Mesendoderm (in vitro differentiated cells): ENCODE results near the gene BDKRB2.

Experiments
- DNase-seq: peaks from one replicate; pipeline ENCODE4 v3.0.0; 2013
- H2AK5ac ChIP-seq: 2 replicates; pipeline ENCODE4 v1.6.1; 2013; ENCODE audit warnings: low read length, inconsistent platforms
- H2BK120ac ChIP-seq: 2 replicates; pipeline ENCODE4 v1.6.1; 2013; ENCODE audit warnings: low read depth, mild to moderate bottlenecking, low read length, moderate library complexity, mixed read lengths
- H2BK15ac ChIP-seq: replicated peaks from 2 replicates; pipeline ENCODE4 v1.6.1; 2013; ENCODE audit warnings: low read depth, mild to moderate bottlenecking, moderate library complexity
- H2BK5ac ChIP-seq: 2 replicates; pipeline ENCODE4 v1.6.1; 2013; ENCODE audit warnings: low read length, inconsistent platforms
- H3K18ac ChIP-seq: 2 replicates; pipeline ENCODE4 v1.6.1; 2013; ENCODE audit warnings: mild to moderate bottlenecking, low read length, mixed read lengths
- H3K23ac ChIP-seq: one replicate; pipeline ENCODE4 v1.6.1; 2013; ENCODE audit warnings: low read length
- H3K27ac ChIP-seq: 2 replicates; pipeline ENCODE4 v1.5.1; 2013; ENCODE audit warnings: low read depth, mild to moderate bottlenecking, inconsistent platforms, low read length, moderate library complexity
- H3K27me3 ChIP-seq: 2 replicates; pipeline ENCODE4 v1.6.1; 2013; ENCODE audit warnings: low read length, control low read depth, mild to moderate bottlenecking, inconsistent platforms; ENCODE audit not compliant: insufficient read depth, poor library complexity
- H3K36me3 ChIP-seq: 2 replicates; pipeline ENCODE4 v1.6.1; 2013; ENCODE audit warnings: low read length, inconsistent platforms; ENCODE audit not compliant: control insufficient read depth, insufficient read depth
- H3K4ac ChIP-seq: one replicate; pipeline ENCODE4 v1.6.1; 2013; ENCODE audit warnings: low read depth, mild to moderate bottlenecking, low read length, moderate library complexity
- H3K4me1 ChIP-seq: 2 replicates; pipeline ENCODE4 v1.6.1; 2013; ENCODE audit warnings: low read depth, low read length, inconsistent platforms; ENCODE audit not compliant: control insufficient read depth
- H3K4me2 ChIP-seq: 2 replicates; pipeline ENCODE4 v1.6.1; 2013; ENCODE audit warnings: low read length
- H3K4me3 ChIP-seq: 2 replicates; pipeline ENCODE4 v1.5.1; 2013; ENCODE audit warnings: mild to moderate bottlenecking, low read length
- H3K56ac ChIP-seq: one replicate; pipeline ENCODE4 v1.6.1; 2013; ENCODE audit warnings: low read length
- H3K79me1 ChIP-seq: 2 replicates; pipeline ENCODE4 v1.6.1; 2013; ENCODE audit warnings: low read length, inconsistent platforms
- H3K79me2 ChIP-seq: 2 replicates; pipeline ENCODE4 v1.6.1; 2013; ENCODE audit warnings: mild to moderate bottlenecking, low read length; ENCODE audit not compliant: control insufficient read depth, insufficient read depth
- H3K9ac ChIP-seq: 2 replicates; pipeline ENCODE4 v1.6.1; 2013; ENCODE audit warnings: low read length, inconsistent platforms
- H4K5ac ChIP-seq: one replicate; pipeline ENCODE4 v1.6.1; 2013; ENCODE audit warnings: low read length
- H4K8ac ChIP-seq: one replicate; pipeline ENCODE4 v1.6.1; 2013; ENCODE audit warnings: low read depth, mild to moderate bottlenecking, control low read depth, low read length, moderate library complexity
- WGBS: extraction: QIAGEN DNeasy Blood & Tissue Kit; methylation state at CpG from one replicate; pipeline ENCODE4 v1.1.7; 2013; ENCODE audit warnings: low lambda C conversion rate, missing lambda C conversion rate; ENCODE audit not compliant: insufficient coverage; ENCODE audit errors: extremely low coverage; 5-methylcytosine and 5-hydroxymethylcytosine counted together

BDKRB2 gene

GRCh38 chr14:96173636-96174475 is 30.8 kb upstream of the BDKRB2 start:
- Histone ChIP-seq H3K9ac (no peak overlapping the region), H3K4me2 (no peak overlapping the region), H3K23ac (no peak overlapping the region), H2AK5ac (no peak overlapping the region), H4K5ac (no peak overlapping the region), H3K27me3 (no peaks in the 10 kb centered on the region), H3K27ac (no peak overlapping the region), H2BK120ac (no peak overlapping the region), H2BK5ac (no peak overlapping the region), H3K4me3 (no peak overlapping the region), H3K18ac (no peak overlapping the region), H3K4me1 (no peaks in the 10 kb centered on the region), H2BK15ac (no peak overlapping the region), H3K56ac (no peak overlapping the region), H4K8ac (no peak overlapping the region), H3K36me3 (no peaks in the 10 kb centered on the region), H3K4ac (no peak overlapping the region), H3K79me2 (no peaks in the 10 kb centered on the region), H3K79me1 (no peaks in the 10 kb centered on the region)
- WGBS: no CpG with 5 or more reads among the region's 21 CpGs
- DNase-seq: no peak

- H4K5ac ChIP-seq: no peak overlapping the region
- no peak overlapping the region for H2AK5ac ChIP-seq
- H3K79me2 ChIP-seq: no peaks in the 10 kb centered on the region
- H3K18ac ChIP-seq: no peak overlapping the region
- no peak overlapping the region for H2BK15ac ChIP-seq
- H3K79me1 ChIP-seq: no peaks in the 10 kb centered on the region
- no peaks in the 10 kb centered on the region for H3K27me3 ChIP-seq
- no peak for DNase-seq
- H3K9ac ChIP-seq: no peak overlapping the region
- H3K4ac ChIP-seq: no peak overlapping the region
- H2BK120ac ChIP-seq: no peak overlapping the region
- H3K56ac ChIP-seq: no peak overlapping the region
- no peak overlapping the region for H3K4me2 ChIP-seq
- no peak overlapping the region for H3K4me3 ChIP-seq
- H3K36me3 ChIP-seq: no peaks in the 10 kb centered on the region
- no peak overlapping the region for H2BK5ac ChIP-seq
- no peak overlapping the region for H3K23ac ChIP-seq
- H3K4me1 ChIP-seq: no peaks in the 10 kb centered on the region
- WGBS: no CpG with 5 or more reads among the region's 2 CpGs
- no peak overlapping the region for H3K27ac ChIP-seq
- H4K8ac ChIP-seq: no peak overlapping the region
Measured at GRCh38 chr14:96176275-96176674, 28.4 kb upstream of the BDKRB2 start.

- no peak overlapping the region for H3K27ac ChIP-seq
- no peak overlapping the region for H2BK5ac ChIP-seq
- H3K27me3 ChIP-seq: no peaks in the 10 kb centered on the region
- no peak overlapping the region for H2BK15ac ChIP-seq
- no peak overlapping the region for H2AK5ac ChIP-seq
- WGBS: no CpG with 5 or more reads among the region's 8 CpGs
- H3K4ac ChIP-seq: no peak overlapping the region
- no peak for DNase-seq
- no peak overlapping the region for H3K4me2 ChIP-seq
- H3K18ac ChIP-seq: no peak overlapping the region
- H2BK120ac ChIP-seq: no peak overlapping the region
- H3K36me3 ChIP-seq: no peaks in the 10 kb centered on the region
- H3K4me1 ChIP-seq: no peaks in the 10 kb centered on the region
- H3K79me2 ChIP-seq: no peaks in the 10 kb centered on the region
- no peak overlapping the region for H3K9ac ChIP-seq
- no peak overlapping the region for H3K4me3 ChIP-seq
- no peak overlapping the region for H3K56ac ChIP-seq
- H4K8ac ChIP-seq: no peak overlapping the region
- no peak overlapping the region for H3K23ac ChIP-seq
- no peaks in the 10 kb centered on the region for H3K79me1 ChIP-seq
- no peak overlapping the region for H4K5ac ChIP-seq
Measured at GRCh38 chr14:96176811-96177211, 27.8 kb upstream of the BDKRB2 start.

- H3K4ac ChIP-seq: no peak overlapping the region
- H4K8ac ChIP-seq: no peak overlapping the region
- no peaks in the 10 kb centered on the region for H3K79me2 ChIP-seq
- no peak overlapping the region for H2BK15ac ChIP-seq
- no peak overlapping the region for H3K23ac ChIP-seq
- no peak overlapping the region for H3K4me2 ChIP-seq
- H3K79me1 ChIP-seq: no peaks in the 10 kb centered on the region
- H2BK120ac ChIP-seq: no peak overlapping the region
- no peaks in the 10 kb centered on the region for H3K27me3 ChIP-seq
- no peak overlapping the region for H4K5ac ChIP-seq
- H2BK5ac ChIP-seq: no peak overlapping the region
- WGBS: no CpG with 5 or more reads among the region's 10 CpGs
- H3K9ac ChIP-seq: no peak overlapping the region
- H3K56ac ChIP-seq: no peak overlapping the region
- no peak overlapping the region for H2AK5ac ChIP-seq
- no peaks in the 10 kb centered on the region for H3K36me3 ChIP-seq
- DNase-seq: no peak
- H3K18ac ChIP-seq: no peak overlapping the region
- H3K4me3 ChIP-seq: no peak overlapping the region
- H3K4me1 ChIP-seq: no peaks in the 10 kb centered on the region
- H3K27ac ChIP-seq: no peak overlapping the region
Measured at GRCh38 chr14:96177766-96178375, 26.8 kb upstream of the BDKRB2 start.

- Histone ChIP-seq H3K27me3 (no peaks in the 10 kb centered on the region), H3K4me3 (no peak overlapping the region)
- WGBS: no CpG with 5 or more reads among the region's 10 CpGs
Measured at GRCh38 chr14:96178461-96179321, 25.9 kb upstream of the BDKRB2 start.

More at GRCh38 chr14:96178461-96179321, 25.9 kb upstream of the BDKRB2 start:
- Histone ChIP-seq H3K27ac (no peak overlapping the region), H3K79me2 (no peaks in the 10 kb centered on the region), H2BK5ac (no peak overlapping the region), H3K79me1 (no peaks in the 10 kb centered on the region), H4K8ac (no peak overlapping the region), H4K5ac (no peak overlapping the region), H3K9ac (no peak overlapping the region), H3K56ac (no peak overlapping the region), H3K18ac (no peak overlapping the region), H3K4me2 (no peak overlapping the region), H2AK5ac (no peak overlapping the region), H3K36me3 (no peaks in the 10 kb centered on the region), H3K23ac (no peak overlapping the region), H2BK15ac (no peak overlapping the region), H2BK120ac (no peak overlapping the region), H3K4ac (no peak overlapping the region), H3K4me1 (no peaks in the 10 kb centered on the region)
- no peak for DNase-seq
